GM19043 (cell line): Measurements from ENCODE around the gene PEX11B.

ENCODE experiments used
- ATAC-seq: cut with Tn5 transposase; IDR thresholded peaks from one replicate; pipeline ENCODE4 v1.9.1; 2021; ENCODE audit warnings: low read depth; ENCODE audit not compliant: unreplicated experiment

PEX11B gene

GRCh38 chr1:145916745-145917144, 1.8 kb downstream of the PEX11B start:
- no peak for ATAC-seq

- ATAC-seq = no peak
These were observed 6.3 kb downstream of the PEX11B start for GRCh38 chr1:145912128-145912641.

GRCh38 chr1:145908653-145909052, 9.9 kb downstream of the PEX11B start:
- no peak for ATAC-seq

GRCh38 chr1:145906954-145907753, 11.4 kb downstream of the PEX11B start:
- ATAC-seq = no peak

GRCh38 chr1:145901312-145902021, 17.1 kb downstream of the PEX11B start:
- no peak for ATAC-seq

GRCh38 chr1:145898756-145899155, 19.8 kb downstream of the PEX11B start:
- ATAC-seq = no peak

GRCh38 chr1:145897969-145898368, 20.5 kb downstream of the PEX11B start:
- ATAC-seq = no peak

- ATAC-seq = no peak
These were observed 23.0 kb downstream of the PEX11B start for GRCh38 chr1:145895471-145895870.

GRCh38 chr1:145893306-145894055, 25.0 kb downstream of the PEX11B start:
- ATAC-seq = no peak

GRCh38 chr1:145892486-145893087, 25.9 kb downstream of the PEX11B start:
- ATAC-seq = no peak

- ATAC-seq = no peak
These were observed 26.7 kb downstream of the PEX11B start for GRCh38 chr1:145891587-145892485.

- ATAC-seq = no peak
These were observed 27.4 kb downstream of the PEX11B start for GRCh38 chr1:145891143-145891542.

- ATAC-seq = no peak
These were observed 28.8 kb downstream of the PEX11B start for GRCh38 chr1:145889722-145890121.

GRCh38 chr1:145887631-145888030, 30.9 kb downstream of the PEX11B start:
- ATAC-seq = no peak

- no peak for ATAC-seq
These were observed 31.7 kb downstream of the PEX11B start for GRCh38 chr1:145886816-145887215.

- no peak for ATAC-seq
These were observed 32.1 kb downstream of the PEX11B start for GRCh38 chr1:145886390-145886789.

GRCh38 chr1:145885738-145886287, 32.7 kb downstream of the PEX11B start, which contains the start of gene ANKRD35:
Gene ANKRD35, minus strand, starts transcription at chr1:145885866. Its CDS starts 108 bp downstream, at chr1:145885758.
- ATAC-seq = peak; percentile 93

- no peak for ATAC-seq
These were observed 33.8 kb downstream of the PEX11B start for GRCh38 chr1:145884675-145885074.

GRCh38 chr1:145879775-145880174, 38.7 kb downstream of the PEX11B start:
- ATAC-seq = no peak
